Measurements from ENCODE around the gene CELSR1. TPM values are rescaled to one million over a fixed set of nuclear protein-coding genes. Genes with fewer than 3 reads are reported as not detected.

Gene CELSR1
- total RNA-seq, 3 donors from 2014 or later (not counting 1 experiment from before 2014, with no cell fraction given): 0.89 to 3.9 (median 1.9) TPM

- Mint-ChIP-seq H3K9me3 (peaks cover 0 to 5% of the 10 kb centered on the region in 2 donors), H3K36me3 (no peaks in the 10 kb centered on the region), H3K4me3 (peak overlapping the region; percentile 9), H3K27me3 (ENCODE audit: low read depth in 2 of 2) (peaks cover 0 to 5% of the 10 kb centered on the region in 2 donors), H3K4me1 (peaks cover 38 to 57% of the 10 kb centered on the region in 2 donors), H3K27ac (peak overlapping the region in 1 of 2 donors; percentile 51)
- H3K4me1 ChIP-seq (ENCODE audit: control insufficient read depth, insufficient read depth, low read length): peaks cover 71% of the 10 kb centered on the region
- no peaks in the 10 kb centered on the region for H3K9me3 ChIP-seq (ENCODE audit: control insufficient read depth, insufficient read depth, low read length)
- 30% methylated on average over 17 of the region's 19 CpGs for WGBS (ENCODE audit: insufficient coverage)
- peak; percentile 91 for TF ChIP-seq CTCF (IDR thresholded peaks at IDR 0.05)
- DNase-seq (peak; percentile 76 to 89), ATAC-seq (peak; percentile 45 to 58 (median 47))
- no peak overlapping the region for H3K4me3 ChIP-seq (ENCODE audit: low read length)
- peaks cover 2% of the 10 kb centered on the region for H3K36me3 ChIP-seq (ENCODE audit: control insufficient read depth, insufficient read depth, low read length)
- intact Hi-C loops (cut with micrococcal nuclease): loop anchor here (1.0 kb wide), 1 partner anchor 175 kb away; no protein-coding TSS in a partner anchor
- H3K27me3 ChIP-seq (ENCODE audit: control insufficient read depth, insufficient read depth, low read length): no peaks in the 10 kb centered on the region
- H3K27ac ChIP-seq (ENCODE audit: low read length): no peak overlapping the region
Measured at GRCh38 chr22:46367707-46368191, 169.7 kb downstream of the CELSR1 start.

- peaks cover 0 to 5% of the 10 kb centered on the region in 2 donors for H3K27me3 Mint-ChIP-seq (ENCODE audit: low read depth in 2 of 2)
- intact Hi-C loops (cut with micrococcal nuclease): loop anchor here (1.0 kb wide), 1 partner anchor 175 kb away; no protein-coding TSS in a partner anchor
- H3K27ac ChIP-seq (ENCODE audit: low read length): no peak overlapping the region
Measured at GRCh38 chr22:46366801-46367706, 170.4 kb downstream of the CELSR1 start.

GRCh38 chr22:46366327-46366731, 171.1 kb downstream of the CELSR1 start:
- Histone ChIP-seq H3K27me3 (ENCODE audit: control insufficient read depth, insufficient read depth, low read length) (no peaks in the 10 kb centered on the region), H3K9me3 (ENCODE audit: control insufficient read depth, insufficient read depth, low read length) (no peaks in the 10 kb centered on the region), H3K27ac (ENCODE audit: low read length) (no peak overlapping the region), H3K4me1 (ENCODE audit: control insufficient read depth, insufficient read depth, low read length) (peaks cover 66% of the 10 kb centered on the region), H3K36me3 (ENCODE audit: control insufficient read depth, insufficient read depth, low read length) (peaks cover 2% of the 10 kb centered on the region), H3K4me3 (ENCODE audit: low read length) (no peak overlapping the region)
- Mint-ChIP-seq H3K27me3 (ENCODE audit: low read depth in 2 of 2) (peaks cover 0 to 5% of the 10 kb centered on the region in 2 donors), H3K9me3 (no peaks in the 10 kb centered on the region), H3K4me1 (peaks cover 34 to 49% of the 10 kb centered on the region in 2 donors), H3K36me3 (no peaks in the 10 kb centered on the region), H3K27ac (no peak overlapping the region), H3K4me3 (no peak overlapping the region)
- intact Hi-C loops (cut with micrococcal nuclease): no loop called here
- ATAC-seq (no peak), DNase-seq (no peak)
- no peak for TF ChIP-seq CTCF (IDR thresholded peaks at IDR 0.05)
- 92% methylated on average over 17 of the region's 19 CpGs for WGBS (ENCODE audit: insufficient coverage)

More at GRCh38 chr22:46366801-46367706, 170.4 kb downstream of the CELSR1 start:
- H3K4me1 ChIP-seq (ENCODE audit: control insufficient read depth, insufficient read depth, low read length): peaks cover 71% of the 10 kb centered on the region
- no peak for TF ChIP-seq CTCF (IDR thresholded peaks at IDR 0.05)
- WGBS (ENCODE audit: insufficient coverage): 71% methylated on average over 45 of the region's 45 CpGs
- no peaks in the 10 kb centered on the region for H3K27me3 ChIP-seq (ENCODE audit: control insufficient read depth, insufficient read depth, low read length)
- H3K9me3 ChIP-seq (ENCODE audit: control insufficient read depth, insufficient read depth, low read length): no peaks in the 10 kb centered on the region
- peaks cover 2% of the 10 kb centered on the region for H3K36me3 ChIP-seq (ENCODE audit: control insufficient read depth, insufficient read depth, low read length)
- H3K36me3 Mint-ChIP-seq: no peaks in the 10 kb centered on the region
- H3K4me1 Mint-ChIP-seq: peaks cover 41 to 56% of the 10 kb centered on the region in 2 donors
- H3K4me3 Mint-ChIP-seq: peak overlapping the region; percentile 9
- H3K4me3 ChIP-seq (ENCODE audit: low read length): no peak overlapping the region
- H3K9me3 Mint-ChIP-seq: peaks cover 0 to 5% of the 10 kb centered on the region in 2 donors
- H3K27ac Mint-ChIP-seq: peak overlapping the region in 1 of 2 donors; percentile 51
- ATAC-seq (no peak), DNase-seq (peak in 1 of 2 donors; percentile 65)

Data from natural killer cell (primary cell).